NCI-H748 (cell line): ENCODE results near the gene FBXW5.

Experiments
- DNase-seq: peaks from one replicate; lab custom pipeline; 2025; ENCODE audit not compliant: unreplicated experiment; lab: John Stamatoyannopoulos, UW

The FBXW5 gene

DNA sequence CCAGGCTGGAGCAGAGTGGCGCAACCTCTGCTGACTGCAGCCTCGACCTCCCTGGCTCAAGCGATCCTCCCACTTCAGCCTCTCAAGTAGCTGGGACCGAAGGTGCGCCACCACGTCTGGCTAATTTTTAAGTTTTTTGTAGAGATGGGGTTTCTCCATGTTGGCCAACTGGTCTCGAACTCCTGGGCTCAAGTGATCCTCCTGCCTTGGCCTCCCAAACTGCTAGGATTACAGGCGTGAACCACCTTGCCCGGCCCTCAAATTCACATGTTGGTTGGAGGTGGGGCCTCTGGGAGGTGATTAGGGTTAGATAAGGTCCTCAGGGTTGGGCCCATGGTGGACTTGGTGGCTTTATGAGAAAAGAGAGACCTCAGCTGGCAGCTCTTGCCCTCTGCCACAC is 17.6 kb upstream of the FBXW5 start:
- DNase-seq, result no peak

DNA sequence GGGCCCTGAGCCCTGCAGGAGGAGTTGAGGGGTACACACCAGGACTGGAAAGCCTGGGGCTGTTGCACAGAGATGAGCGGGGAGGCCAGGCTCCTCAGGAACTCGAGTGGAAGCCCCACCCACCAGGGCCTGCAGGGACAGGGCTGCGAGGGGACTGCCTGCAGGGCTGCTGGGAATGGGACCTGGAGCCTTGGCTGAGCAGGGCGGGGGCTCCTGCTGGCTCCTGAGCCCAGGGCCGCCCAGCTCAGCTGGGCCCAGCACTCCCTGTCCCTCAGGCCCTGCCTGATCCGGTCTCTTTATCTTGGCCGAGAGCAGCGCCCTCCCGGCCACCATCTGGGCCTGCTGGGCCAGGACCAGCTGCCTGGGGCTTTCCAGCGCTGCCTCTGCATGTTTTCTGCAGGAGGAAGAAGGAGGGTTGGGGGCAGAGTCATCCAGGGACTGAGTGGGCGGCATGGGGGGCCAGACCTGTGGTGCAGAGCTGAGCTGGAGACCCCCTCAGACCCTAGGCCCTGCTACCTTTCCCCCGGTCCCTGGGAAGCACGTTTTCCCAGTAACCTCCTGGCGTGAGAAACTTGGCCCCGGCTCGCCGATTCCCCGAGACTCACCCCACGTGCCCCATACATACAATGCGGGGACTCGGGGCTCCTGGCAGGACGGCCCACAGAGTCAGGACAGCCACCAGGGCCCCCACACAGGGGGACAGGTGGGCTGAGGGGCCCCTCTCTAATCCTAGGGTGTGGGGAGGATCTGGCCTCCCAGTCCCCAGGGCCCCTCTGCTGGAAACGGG is 16.9 kb upstream of the FBXW5 start:
- no peak for DNase-seq

DNA sequence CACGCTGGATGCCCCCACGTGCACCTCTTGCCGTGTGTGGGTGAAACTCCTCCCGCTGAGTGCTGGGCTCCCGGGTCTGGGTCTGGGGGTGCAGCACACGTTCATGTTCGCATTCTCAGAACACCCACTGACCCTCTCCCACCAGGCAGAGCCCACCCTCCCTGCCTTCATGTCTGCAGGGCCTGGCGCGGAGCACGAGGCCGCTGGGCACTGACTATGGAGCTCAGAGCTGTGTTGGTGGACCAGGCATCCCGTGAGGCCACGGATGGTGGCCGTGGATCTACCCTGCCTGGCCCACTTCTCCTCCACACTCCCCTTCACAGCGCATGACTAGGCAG is 16.4 kb upstream of the FBXW5 start:
- no peak for DNase-seq

DNA sequence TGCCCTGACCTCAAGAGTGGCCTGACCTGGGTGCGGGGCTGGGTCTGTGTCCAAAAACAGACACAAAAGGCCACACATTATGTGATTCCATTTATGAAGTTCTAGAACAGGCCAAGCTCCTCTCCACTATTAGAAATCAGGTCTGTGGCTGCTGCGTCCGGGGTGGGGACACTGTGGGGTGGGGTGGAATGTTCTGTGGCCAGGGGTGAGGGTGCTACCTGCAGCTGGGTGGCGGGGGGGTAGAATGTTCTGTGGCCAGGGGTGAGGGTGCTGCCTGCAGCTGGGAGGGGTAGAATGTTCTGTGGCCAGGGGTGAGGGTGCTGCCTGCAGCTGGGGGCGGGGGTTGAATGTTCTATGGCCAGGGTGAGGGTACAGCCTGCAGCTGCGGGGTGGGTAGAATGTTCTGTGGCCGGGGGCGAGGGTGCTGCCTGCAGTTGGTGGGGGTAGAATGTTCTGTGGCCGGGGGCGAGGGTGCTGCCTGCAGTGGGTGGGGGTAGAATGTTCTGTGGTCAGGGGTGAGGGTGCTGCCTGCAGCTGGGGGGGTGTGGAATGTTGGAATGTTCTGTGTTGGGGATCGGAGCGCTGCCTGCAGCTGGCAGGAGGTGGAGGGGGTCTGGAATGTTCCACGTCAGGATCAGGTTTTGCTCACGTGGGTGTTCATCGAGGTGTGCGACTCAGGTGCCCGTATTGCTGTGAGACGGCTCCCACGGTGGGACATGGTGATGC is 15.8 kb upstream of the FBXW5 start:
- no peak for DNase-seq

DNA sequence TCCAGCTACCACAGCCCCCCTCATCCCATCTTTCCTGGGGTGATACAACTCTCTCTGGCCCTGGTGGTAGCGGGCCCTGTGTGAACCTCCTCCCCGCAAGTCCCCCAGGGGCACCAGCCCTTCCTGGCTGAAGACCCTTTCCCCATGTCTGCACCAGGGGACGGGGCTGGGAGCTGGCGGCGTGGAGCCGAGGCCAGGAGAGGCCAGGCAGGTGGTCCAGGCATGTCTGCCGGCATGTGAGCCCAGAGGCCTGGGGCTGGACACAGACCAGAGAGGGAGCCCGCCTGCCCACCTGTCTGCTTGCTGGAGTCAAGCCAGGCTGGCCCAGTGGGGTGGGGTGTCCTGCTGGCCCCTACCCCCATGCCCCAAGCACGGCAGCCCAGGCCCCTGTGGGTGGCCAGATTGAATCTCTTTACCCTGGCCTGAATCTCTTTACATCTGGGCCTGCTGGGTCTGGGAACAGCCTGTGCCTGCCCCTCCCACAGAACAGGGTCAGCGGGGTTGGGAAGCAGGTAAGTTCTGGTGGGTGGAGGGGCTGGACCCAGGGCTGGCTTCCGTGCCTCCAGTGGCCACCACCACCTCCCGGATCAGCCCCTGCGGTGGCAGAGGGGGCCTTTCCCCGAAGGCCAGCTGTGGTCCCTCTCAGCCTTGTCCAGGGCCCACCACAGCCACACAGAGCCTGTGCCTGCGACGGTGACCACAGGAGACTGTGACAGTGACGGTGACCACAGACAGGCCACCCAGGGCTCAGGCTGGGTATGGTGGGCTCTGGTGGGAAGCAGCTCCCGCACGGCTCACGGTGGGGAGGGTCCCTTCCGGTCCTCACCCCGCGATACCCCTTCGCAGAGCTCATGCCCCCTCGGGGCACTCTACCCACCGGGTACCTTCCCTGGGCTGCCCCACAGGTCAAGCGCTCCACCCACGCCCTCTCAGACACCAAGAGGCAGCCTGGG is 14.6 kb upstream of the FBXW5 start:
- DNase-seq, result no peak

DNA sequence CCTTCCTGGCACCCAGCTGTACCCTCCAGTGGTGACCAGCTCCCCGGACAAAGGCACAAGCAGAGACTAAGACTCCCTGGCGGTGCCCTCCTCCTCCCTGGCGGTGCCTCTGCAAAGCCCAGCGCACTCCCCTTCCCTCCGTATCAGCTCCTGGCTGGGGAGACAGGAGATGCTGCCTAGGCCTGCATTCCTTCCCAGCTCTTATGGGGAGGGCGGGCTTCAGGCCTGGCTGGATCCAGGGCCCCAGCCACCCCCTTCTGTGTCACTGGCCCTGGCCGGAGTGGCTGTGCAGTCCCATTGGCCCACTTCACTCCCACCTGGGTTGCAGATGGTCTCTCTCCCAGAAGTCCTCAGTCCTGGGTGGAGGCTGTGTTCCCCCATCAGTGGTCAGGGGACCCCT is 13.9 kb upstream of the FBXW5 start:
- DNase-seq, result no peak

DNA sequence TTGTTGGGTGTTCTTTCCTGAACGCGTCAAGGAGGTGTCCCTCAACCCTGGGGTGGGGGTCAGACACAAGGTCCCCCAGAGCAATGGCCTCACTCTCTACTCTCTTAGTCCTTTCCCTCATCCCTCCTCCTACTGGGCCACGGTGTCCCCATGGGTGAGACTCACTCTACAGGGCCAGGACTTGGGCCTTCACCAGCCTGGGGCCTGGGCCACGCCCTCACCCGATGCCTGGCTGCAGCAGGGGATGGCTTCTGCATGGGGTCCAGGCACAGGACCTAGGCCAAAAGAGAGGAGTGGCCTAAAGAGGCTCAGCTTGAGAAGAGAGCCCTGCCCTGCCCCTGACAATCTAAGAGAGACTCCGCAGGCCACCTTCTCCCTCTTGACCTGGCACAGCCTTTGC is 13.4 kb upstream of the FBXW5 start:
- no peak for DNase-seq

DNA sequence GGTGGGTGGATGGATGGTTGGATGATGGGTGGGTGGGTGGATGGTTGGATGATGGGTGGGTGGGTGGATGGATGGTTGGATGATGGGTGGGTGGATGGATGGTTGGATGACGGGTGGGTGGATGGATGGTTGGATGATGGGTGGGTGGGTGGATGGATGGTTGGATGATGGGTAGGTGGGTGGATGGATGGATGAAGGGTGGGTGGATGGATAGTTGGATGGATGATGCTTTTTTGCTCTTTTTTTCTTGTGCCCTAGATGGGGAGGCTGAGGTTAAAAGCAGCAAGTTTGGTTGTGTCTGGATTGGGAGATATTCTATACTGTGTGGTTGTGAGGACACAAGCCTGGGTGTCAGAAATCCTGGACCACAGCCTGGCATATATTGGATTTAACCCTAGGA is 12.9 kb upstream of the FBXW5 start:
- no peak for DNase-seq

DNA sequence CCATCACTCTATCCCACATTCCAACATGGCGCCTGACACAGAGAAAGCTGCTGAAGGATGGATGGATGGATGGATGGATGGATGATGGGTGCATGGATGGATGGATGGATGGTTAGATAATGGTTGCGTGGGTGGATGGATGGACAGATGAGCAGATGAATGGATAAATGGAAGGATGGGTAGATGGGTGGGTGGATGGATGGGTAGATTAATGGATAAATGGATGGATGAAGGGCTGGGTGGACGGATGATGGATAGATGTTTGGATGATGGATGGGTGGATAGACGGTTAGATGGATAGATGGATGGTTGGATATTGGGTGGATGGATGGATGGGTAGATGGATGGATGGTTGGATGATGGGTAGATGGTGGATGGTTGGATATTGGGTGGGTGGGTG is 12.1 kb upstream of the FBXW5 start:
- no peak for DNase-seq

DNA sequence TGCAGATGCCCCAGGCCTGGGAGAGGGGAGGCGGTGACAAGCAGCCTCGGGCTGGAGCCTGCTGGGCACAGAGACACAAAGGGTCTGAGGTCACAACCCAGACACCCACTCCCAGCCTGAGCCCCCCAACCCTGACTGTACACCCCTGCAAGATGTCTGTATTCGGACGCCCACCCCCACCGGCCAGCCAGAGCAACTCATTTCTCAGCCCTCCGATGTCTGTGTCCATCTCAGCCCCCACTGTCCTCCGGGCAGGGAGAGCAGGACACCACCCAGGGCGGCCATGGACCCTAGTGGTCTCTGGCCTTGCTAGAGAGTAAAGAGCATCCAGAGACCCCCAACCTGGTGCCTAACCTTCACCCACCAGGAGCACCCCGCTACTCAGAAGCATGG is 11.4 kb upstream of the FBXW5 start:
- DNase-seq, result no peak

DNA sequence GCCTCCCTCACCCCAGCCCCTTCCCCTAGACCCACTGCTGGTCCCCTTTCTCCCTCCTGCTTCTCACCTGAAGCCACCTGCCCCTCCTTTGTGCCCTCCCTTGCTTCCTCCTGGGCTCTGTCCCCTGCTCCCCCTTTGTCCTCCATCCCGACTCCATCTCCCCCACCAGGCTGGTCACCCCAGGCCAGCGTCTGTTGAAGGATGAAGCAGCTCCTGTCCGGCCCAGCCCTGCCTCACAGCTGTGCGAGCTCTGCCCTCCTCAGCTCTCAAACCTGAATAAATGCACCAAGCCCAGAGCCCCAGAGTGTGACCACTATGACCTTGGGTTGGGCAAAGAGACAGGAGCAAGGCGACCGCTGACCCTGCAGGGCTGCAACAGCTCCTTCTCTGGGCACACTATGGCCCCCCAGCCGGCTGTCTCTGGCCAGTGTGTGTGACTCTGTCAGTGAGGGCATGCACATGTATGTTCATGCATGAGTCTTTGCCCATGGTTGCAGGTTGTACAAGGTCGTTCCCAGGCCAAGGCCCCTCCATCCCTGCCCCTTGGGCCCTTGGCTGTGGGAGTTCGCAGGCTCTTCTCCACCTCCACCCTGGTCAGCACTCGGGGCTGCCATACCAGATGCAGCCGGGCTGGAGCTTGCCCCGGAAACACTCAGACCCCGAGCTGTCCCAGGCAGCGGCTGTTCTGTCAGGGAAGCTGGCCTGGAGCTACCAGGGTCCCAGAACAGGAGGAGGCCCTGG is 10.8 kb upstream of the FBXW5 start:
- no peak for DNase-seq

DNA sequence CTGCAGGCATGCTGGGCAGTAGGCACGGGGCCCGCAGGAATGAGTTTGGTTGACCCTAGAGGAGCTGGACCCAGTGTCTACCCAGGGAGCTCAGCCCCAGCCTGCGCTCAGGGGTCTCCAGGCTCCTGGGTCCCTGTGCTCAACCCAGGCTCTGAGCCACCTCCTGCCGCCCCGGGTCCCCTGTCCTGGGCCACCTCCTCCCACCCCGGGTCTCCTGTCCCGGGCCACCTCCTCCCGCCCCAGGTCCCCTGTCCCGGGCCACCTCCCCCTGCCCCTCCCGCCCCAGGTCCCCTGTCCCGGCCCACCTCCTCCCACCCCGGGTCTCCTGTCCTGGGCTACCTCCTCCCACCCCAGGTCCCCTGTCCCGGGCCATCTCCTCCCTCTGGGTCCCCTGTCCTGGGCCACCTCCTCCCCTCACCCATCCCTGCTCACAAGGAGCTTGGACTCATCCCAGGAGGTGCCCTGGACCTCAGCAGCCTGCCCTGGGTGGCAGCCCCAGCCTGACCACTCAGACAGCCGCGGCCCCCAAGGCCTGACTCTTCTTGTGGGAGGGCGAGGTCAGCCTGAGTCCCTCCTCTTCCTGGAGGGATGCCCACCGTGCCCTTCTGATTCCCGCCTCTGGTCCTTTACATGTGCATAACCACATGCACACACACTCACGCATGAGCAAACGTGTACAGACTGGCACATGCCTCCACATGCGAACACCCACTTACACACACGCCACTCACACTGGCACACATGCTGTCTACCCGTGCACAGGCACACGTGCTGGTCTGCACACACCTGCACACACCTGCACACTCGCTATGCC is 9.9 kb upstream of the FBXW5 start:
- DNase-seq, result no peak

DNA sequence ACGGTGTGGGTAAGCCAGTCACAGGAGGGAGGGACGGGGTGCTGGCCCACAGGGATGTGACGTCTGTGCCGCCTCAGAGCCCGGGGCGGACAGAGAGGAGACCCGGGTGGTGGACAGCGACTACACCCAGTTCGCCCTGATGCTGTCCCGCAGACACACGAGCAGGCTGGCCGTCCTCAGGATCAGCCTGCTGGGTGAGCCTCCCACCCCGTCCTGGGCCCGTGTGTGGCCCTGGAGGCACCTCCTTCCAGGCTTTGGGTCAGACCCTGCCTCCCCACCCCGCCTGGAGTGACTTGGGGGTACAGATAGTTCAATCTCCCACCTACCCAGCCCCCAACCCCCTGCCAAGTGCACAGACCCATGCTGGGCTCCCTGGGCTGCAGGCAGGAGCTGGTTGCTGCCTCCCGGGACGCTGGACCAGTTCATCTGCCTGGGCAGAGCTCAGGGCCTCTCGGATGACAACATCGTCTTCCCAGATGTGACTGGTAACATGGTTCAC is 9.3 kb upstream of the FBXW5 start:
- DNase-seq, result no peak

DNA sequence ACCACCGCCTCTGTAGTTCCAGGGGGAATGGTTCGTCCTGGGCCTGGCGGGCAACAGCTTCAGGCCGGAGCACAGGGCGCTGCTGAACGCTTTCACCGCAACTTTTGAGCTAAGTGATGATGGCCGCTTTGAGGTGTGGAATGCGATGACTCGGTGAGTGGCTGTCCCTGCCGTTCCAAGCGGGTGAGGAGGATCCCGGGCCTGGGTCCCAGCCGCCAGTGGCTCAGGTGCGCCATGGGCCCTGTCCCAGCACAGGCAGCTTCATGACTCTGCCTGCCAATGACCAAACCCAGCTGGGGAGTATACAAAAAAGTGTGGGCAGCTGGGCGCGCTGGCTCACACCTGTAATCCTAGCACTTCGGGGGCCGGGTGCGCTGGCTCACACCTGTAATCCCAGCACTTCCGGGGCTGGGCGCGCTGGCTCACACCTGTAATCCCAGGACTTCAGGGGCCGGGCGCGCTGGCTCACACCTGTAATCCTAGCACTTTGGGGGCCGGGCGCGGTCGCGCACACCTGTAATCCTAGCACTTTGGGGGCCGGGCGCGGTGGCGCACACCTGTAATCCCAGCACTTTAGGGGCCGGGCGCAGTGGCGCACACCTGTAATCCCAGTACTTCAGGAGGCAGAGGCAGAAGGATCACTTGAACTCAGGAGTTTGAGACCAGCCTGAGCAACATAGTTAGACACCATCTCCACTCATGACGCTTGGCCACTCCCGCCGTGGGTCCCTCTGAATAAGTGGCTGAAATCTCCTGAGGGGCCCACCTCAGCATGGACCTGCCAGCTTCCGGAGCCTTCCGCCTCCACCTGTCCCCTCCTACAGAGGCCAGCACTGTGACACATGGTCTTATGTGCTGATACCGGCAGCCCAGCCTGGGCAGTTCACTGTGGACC is 8.6 kb upstream of the FBXW5 start:
- DNase-seq, result no peak

DNA sequence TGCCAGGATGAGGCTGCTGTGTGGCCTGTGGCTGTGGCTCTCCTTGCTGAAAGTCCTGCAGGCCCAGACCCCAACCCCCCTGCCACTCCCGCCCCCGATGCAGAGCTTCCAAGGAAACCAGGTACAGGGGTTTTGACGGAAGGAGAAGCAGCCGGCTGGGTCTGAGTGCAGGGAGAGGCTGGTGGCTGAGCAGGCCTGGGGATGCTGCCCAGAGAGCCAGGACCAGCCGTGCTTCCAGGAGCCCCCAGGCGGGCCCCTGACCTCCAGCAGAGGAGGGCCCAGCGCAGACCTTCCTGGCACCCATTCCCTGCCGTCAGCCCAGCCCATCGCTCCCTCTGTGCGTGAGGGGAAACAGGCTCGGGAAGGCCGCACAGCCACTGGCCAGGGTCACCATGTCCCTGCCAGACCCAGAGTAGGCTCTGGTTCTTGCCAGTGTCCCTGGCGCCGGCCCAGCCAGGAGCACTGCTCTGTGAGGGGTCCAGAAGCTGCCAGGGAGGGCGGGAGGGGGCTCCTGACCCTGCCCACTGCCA is 7.8 kb upstream of the FBXW5 start:
- DNase-seq, result no peak

DNA sequence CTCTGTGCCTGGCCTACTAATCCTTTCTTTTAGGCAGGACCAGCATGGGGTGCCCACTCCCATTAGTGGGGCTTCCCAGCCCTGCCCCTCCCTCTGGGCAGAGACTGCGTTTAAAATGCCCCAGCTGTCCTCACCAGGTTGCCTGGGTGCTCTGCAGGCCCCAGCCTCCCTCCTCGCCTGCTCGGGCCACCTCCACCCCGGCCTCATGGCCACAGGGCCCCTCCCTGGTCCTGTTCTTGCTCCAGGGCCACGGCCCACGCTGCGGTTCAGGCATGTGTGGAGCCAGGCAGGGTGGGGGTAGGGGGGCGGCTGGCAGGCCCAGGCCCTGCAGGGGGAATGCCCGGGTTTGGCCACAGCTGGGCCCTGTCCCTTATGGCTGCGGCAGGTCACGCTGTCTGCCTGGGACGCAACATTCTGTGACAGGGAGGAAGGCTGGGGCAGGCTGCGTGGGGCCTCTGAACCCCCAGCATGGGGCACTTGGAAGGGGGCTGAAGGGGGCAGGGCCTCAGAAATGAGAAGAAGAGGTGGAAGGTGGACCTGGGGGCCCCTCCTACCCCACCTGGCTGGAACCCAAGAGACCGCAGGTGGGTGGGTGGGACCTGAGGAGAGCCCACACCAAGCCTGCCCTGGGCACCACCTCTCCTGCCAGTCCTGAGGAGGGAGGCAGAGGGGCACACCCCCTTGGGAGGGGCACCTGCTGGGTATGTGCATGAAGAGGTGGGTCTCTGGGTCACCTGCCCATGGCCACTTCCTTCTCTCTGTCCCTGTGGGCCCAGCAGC is 7.2 kb upstream of the FBXW5 start, which contains the start of gene LCN12:
TSS of gene LCN12 (plus strand) at position 733 of the 780 bp plus-strand sequence. CDS start 55 bp downstream, outside the sequence.
- DNase-seq, result no peak

DNA sequence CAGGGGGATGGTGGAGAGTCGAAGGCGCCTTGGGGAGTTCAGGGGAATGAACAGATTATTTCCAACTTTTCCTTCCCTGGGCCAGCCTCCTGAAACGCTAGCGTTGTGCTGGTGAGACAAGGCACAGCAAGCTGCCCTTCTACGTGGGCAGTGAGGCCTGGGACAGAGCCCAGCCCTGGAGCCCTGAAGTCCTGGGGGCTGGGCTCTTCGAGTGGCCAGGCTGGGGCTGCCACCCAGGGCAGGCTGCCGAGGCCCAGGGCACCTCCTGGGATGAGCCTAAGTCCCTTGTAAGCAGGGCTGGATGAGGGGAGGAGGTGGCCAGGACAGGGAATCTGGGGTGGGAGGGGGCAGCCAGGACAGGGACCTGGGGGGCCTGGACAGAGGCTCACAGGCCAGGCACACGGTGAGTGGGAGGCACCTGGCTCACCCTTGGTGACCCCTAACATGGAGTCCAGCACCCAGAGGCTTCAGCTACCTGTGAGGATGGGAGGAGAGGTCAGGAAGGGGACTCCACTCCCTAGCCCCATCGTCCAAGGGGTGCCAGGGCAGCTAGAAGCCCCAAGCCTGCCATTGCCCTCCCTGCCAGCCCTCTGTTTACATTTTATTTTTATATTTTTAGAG is 6.2 kb upstream of the FBXW5 start:
- no peak for DNase-seq
